ENCODE data around the gene ARHGEF28.

GRCh38 chr5:73968246-73968645 lies 342.2 kb downstream of the ARHGEF28 start:
- TF ChIP-seq EZH2 (optimal IDR thresholded peaks at IDR 0.05; ENCODE audit: low read depth, low read length) (no peak), CTCF (IDR thresholded peaks at IDR 0.05; ENCODE audit: low read length) (no peak)
